Measurements from ENCODE around the gene EARS2.

DNA sequence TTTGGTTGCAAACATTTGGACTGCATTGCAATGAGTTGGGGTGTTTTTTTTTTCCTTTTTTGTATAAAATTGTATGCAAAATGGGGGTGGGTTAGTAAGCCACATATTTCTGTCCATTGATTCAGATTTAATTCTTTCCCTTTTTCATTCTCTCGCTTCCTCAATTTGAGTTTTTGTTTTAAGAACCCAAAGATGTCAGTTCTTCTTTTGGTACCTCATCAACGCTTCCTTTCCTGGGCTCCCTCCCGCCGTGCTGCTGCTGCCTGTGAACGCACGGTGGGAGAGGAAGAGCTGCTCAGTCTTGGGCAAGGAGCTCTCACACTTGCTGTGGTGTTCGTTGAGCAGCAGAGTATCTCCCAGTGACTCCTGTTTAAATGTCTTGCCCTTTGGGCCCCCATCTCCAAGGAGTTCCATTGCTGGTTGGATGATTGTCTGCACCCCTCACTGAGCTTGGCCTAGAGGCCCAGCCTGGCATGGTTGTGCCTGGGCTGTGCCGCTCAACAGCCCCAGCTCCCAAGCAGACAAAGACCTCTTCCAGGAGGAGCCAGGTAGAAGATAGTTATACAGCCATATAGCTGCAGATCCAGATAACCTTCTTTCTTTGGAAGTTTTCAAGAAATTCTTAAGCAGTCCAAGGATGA, 14.0 kb upstream of the EARS2 start:
- no peak for TF ChIP-seq CTCF (IDR thresholded peaks at IDR 0.05)
- no peak for TF ChIP-seq POLR2A (IDR thresholded peaks at IDR 0.05)
